Calu3 (cell line): ENCODE results near the gene SENP2. TPM values are rescaled to one million over a fixed set of nuclear protein-coding genes. Genes with fewer than 3 reads are reported as not detected.
"Not testable (repeated sequence)": the region's sequence is repeated elsewhere in the genome, so short reads cannot be mapped to it uniquely, and the experiment has no call there.

ENCODE experiments used
- BruUV-seq: library from RNA; stranded (reverse); fragments of 400-500 nt; replicated peaks from 2 replicates; lab custom pipeline; 2021; lab: Mats Ljungman, UMichigan
- CTCF ChIA-PET: fragments of 300-600 bp; sonication (Branson Sonifier 250); formaldehyde crosslinking; loops from one replicate; lab custom pipeline; 2022; ENCODE audit warnings: antibody characterized with exemption; lab: Charles Lee
- DNase-seq: peaks from one replicate; pipeline ENCODE4 v3.0.0; 2022
- H3K27ac Mint-ChIP-seq: one replicate; pipeline ENCODE4 v1.8.0; 2022; ENCODE audit warnings: mixed read lengths; ENCODE audit not compliant: unreplicated experiment
- H3K27me3 Mint-ChIP-seq: one replicate; pipeline ENCODE4 v1.8.0; 2022; ENCODE audit warnings: mixed read lengths; ENCODE audit not compliant: unreplicated experiment
- H3K36me3 Mint-ChIP-seq: one replicate; pipeline ENCODE4 v1.8.0; 2022; ENCODE audit warnings: mild to moderate bottlenecking, moderate library complexity, mixed read lengths; ENCODE audit not compliant: insufficient read depth, unreplicated experiment
- H3K4me1 Mint-ChIP-seq: one replicate; pipeline ENCODE4 v1.8.0; 2022; ENCODE audit warnings: mild to moderate bottlenecking, low read depth, mixed read lengths; ENCODE audit not compliant: unreplicated experiment
- H3K4me3 Mint-ChIP-seq: one replicate; pipeline ENCODE4 v1.8.0; 2022; ENCODE audit warnings: mild to moderate bottlenecking, low read depth, moderate library complexity, mixed read lengths; ENCODE audit not compliant: unreplicated experiment
- H3K9me3 Mint-ChIP-seq: one replicate; pipeline ENCODE4 v1.8.0; 2022; ENCODE audit warnings: low read depth, mixed read lengths; ENCODE audit not compliant: unreplicated experiment
- intact Hi-C: fragments of 100-400 bp; cut with micrococcal nuclease; formaldehyde crosslinking; loops from one replicate; pipeline ENCODE4 v1.10.0; 2022; ENCODE audit not compliant: unreplicated experiment
- total RNA-seq: library from RNA; stranded (reverse); gene quantifications from 2 replicates; pipeline ENCODE4 v1.2.3, GENCODE V29; 2022
- TF ChIP-seq, protein P1 (sequence below): fragments of 200-600 bp; IDR thresholded peaks from one replicate; pipeline ENCODE4 v1.8.0; 2022; ENCODE audit warnings: antibody characterized with exemption; ENCODE audit not compliant: unreplicated experiment

The SENP2 gene
- total RNA-seq, 1 experiment from 2014 or later = 87.1 TPM

DNA sequence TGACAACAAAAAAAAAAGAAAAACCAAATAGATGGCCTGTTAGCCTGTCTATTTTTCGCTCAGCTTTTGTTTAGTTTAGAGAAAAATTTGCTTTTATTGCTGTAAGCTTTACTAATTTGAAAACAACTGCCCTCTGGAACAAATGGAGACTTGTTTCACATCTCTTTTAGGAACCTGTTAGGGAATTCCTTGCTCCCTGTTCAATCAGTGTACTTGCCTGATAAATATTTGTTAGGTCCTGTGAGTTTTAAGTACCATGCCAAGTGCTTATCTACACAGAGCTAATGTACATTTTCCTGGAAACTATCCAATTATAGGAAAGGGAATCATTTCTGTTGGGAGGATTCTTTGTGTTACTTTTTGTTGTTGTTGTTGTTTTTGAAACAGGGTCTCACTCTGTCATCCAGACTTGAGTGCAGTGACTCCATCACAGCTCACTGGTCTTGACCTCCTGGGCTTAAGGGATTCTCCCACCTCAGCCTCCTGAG, 30.2 kb upstream of the SENP2 start:
- H3K27ac Mint-ChIP-seq = peak overlapping the region; percentile 100
- intact Hi-C loops = loop anchor here (5.0 kb wide), 2 partner anchors 59 to 219 kb away; partner anchors contain the start of gene TMEM41A
- no peaks in the 10 kb centered on the region for H3K9me3 Mint-ChIP-seq
- CTCF ChIA-PET = interaction anchor here (0.8 to 1.1 kb wide), 2 partner anchors 10 to 241 kb away, joined by 3 to 4 read pairs; no protein-coding TSS in a partner anchor
- no peaks in the 10 kb centered on the region for H3K27me3 Mint-ChIP-seq
- no peak for DNase-seq
- H3K4me3 Mint-ChIP-seq = peak overlapping the region; percentile 17
- peaks cover 59% of the 10 kb centered on the region for H3K36me3 Mint-ChIP-seq
- BruUV-seq = no TSS peak
- H3K4me1 Mint-ChIP-seq = peaks cover 50% of the 10 kb centered on the region
- TF ChIP-seq, protein P1, sequence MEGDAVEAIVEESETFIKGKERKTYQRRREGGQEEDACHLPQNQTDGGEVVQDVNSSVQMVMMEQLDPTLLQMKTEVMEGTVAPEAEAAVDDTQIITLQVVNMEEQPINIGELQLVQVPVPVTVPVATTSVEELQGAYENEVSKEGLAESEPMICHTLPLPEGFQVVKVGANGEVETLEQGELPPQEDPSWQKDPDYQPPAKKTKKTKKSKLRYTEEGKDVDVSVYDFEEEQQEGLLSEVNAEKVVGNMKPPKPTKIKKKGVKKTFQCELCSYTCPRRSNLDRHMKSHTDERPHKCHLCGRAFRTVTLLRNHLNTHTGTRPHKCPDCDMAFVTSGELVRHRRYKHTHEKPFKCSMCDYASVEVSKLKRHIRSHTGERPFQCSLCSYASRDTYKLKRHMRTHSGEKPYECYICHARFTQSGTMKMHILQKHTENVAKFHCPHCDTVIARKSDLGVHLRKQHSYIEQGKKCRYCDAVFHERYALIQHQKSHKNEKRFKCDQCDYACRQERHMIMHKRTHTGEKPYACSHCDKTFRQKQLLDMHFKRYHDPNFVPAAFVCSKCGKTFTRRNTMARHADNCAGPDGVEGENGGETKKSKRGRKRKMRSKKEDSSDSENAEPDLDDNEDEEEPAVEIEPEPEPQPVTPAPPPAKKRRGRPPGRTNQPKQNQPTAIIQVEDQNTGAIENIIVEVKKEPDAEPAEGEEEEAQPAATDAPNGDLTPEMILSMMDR = no peak

DNA sequence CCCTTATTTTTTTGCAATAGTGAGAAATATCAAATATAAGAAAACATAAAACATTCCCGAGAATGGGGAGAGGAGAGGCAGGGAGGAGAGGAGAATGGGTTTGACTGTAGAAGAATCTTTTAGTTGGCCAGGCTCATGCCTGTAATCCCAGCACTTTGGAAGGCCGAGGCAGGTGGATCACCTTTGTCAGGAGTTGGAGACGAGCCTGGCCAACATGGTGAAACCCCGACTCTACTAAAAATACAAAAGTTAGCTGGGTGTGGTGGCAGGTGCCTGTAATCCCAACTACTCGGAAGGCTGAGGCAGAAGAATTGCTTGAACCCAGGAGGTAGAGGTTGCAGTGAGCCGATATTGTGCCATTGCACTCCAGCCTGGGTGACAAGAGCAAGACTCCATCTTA, 29.5 kb upstream of the SENP2 start:
- Mint-ChIP-seq H3K27ac (peak overlapping the region; percentile 100), H3K36me3 (peaks cover 52% of the 10 kb centered on the region), H3K4me3 (peak overlapping the region; percentile 17), H3K4me1 (peaks cover 50% of the 10 kb centered on the region)
- intact Hi-C loops = loop anchor here (5.0 kb wide), 2 partner anchors 59 to 219 kb away; partner anchors contain the start of gene TMEM41A
- CTCF ChIA-PET = interaction anchor here (1.1 kb wide), 1 partner anchor 11 kb away, joined by 3 read pairs; no protein-coding TSS in a partner anchor
- DNase-seq, H3K9me3 Mint-ChIP-seq, H3K27me3 Mint-ChIP-seq, BruUV-seq: not testable (repeated sequence)

DNA sequence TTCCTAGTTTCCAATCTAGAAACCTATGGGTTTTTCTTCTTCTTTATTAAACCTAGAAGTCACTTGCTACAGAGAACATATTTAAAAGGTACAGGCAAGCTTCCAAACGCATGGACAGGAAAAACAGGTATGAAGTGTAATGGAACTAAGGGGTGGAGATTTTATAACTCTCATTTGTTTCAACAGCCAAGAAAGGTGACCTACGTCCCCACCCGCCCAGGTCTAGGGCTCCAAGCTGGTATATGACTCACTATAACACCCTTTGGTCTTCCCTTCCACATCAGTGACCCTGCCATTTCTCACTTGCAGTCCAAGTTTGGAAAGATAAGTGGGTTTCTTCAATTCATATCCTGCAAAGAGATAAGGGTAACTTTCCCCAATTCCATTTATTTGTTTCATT, 27.7 kb upstream of the SENP2 start:
- intact Hi-C loops = loop anchor here (1.0 to 5.0 kb wide), 3 partner anchors 9 to 221 kb away; partner anchors contain the start of gene TMEM41A
- Mint-ChIP-seq H3K4me3 (peak overlapping the region; percentile 72), H3K4me1 (peaks cover 52% of the 10 kb centered on the region), H3K36me3 (peaks cover 43% of the 10 kb centered on the region), H3K9me3 (no peaks in the 10 kb centered on the region), H3K27me3 (no peaks in the 10 kb centered on the region), H3K27ac (peak overlapping the region; percentile 100)
- TF ChIP-seq, protein P1 = no peak
- DNase-seq = peak; percentile 92
- no TSS peak for BruUV-seq
- CTCF ChIA-PET = interaction anchor here (0.6 to 2.8 kb wide), 13 partner anchors 11 to 546 kb away, joined by 3 to 23 read pairs (median 5); partner anchors contain the start of gene SENP2

DNA sequence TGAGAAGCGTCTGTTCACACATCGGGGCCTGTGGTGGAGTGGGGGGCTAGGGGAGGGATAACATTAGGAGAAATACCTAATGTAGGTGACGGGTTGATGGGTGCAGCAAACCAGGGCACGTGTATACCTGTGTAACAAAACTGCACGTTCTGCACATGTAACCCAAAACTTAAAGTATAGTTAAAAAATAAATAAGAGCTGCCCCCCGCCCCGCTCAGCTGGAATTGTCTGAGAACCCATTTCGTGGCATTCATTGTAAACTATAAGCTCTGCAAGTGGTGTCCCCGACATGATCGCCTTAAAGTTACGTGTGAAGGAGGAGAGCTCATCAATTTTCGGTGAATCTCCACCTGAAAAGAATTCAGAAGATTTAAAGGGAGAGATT, 26.4 kb upstream of the SENP2 start:
- H3K4me3 Mint-ChIP-seq = no peak overlapping the region
- TF ChIP-seq, protein P1 = no peak
- H3K4me1 Mint-ChIP-seq = peaks cover 51% of the 10 kb centered on the region
- no TSS peak for BruUV-seq
- H3K9me3 Mint-ChIP-seq = no peaks in the 10 kb centered on the region
- peaks cover 39% of the 10 kb centered on the region for H3K36me3 Mint-ChIP-seq
- no peaks in the 10 kb centered on the region for H3K27me3 Mint-ChIP-seq
- intact Hi-C loops = loop anchor here (5.0 kb wide), 2 partner anchors 62 to 222 kb away; partner anchors contain the start of gene TMEM41A
- H3K27ac Mint-ChIP-seq = no peak overlapping the region
- CTCF ChIA-PET = interaction anchor here (0.7 to 2.8 kb wide), 10 partner anchors 12 to 99 kb away, joined by 3 to 23 read pairs (median 6); partner anchors contain the start of genes SENP2 and TMEM41A
- no peak for DNase-seq
